ENCODE measurements around the gene C2CD3. TPM values are rescaled to one million over a fixed set of nuclear protein-coding genes. Genes with fewer than 3 reads are reported as not detected.

Gene C2CD3
- total and polyA plus RNA-seq, 2 of the 4 experiments (the other 2 are of a cell fraction): 11.1 to 19.2 TPM

DNA sequence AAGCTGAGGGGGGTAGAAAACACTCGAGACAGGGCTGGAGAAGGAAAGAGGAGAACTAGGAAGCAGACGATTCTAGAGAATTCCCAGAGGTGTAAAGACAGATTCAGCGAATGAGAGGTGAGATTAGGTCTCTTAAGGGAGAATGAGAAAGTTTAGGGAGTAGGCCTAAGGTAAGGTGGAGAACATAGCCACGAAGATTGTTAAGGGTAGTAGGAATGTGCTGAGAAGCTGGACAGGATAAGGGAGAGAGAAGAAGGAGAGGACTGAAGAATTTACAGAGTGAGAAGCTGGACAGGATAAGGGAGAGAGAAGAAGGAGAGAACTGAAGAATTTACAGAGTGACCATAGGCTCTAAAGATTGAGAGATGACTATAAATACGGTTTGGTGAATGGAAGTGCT is 1.2 kb upstream of the C2CD3 start:
- DNase-seq (no peak), ATAC-seq (ENCODE audit: low read depth) (no peak)
- dilution Hi-C loops (cut with HindIII; ENCODE audit: low sequenced_read_pairs, unreplicated experiment) (no loop called here), intact Hi-C loops (cut with micrococcal nuclease) (loop anchor here (1.0 to 5.0 kb wide), 2 partner anchors 35 to 208 kb away; no protein-coding TSS in a partner anchor), in situ Hi-C loops (cut with MboI; ENCODE audit: low sequenced_read_pairs) (no loop called here)
- CTCF ChIA-PET: no interaction called here
- H4K5ac ChIP-seq (ENCODE audit: low read depth, low read length): peak overlapping the region; percentile 21; the same call in 1 of the 2 replicates
- peak overlapping the region; percentile 87; the same call in 1 of the 2 replicates for H3K27ac ChIP-seq (ENCODE audit: insufficient read depth, low read length)
- H3K27me3 ChIP-seq (ENCODE audit: control insufficient read depth, insufficient read depth, low read length): no peaks in the 10 kb centered on the region
- peak overlapping the region; percentile 76; the same call in 1 of the 2 replicates for H3K4ac ChIP-seq (ENCODE audit: low read depth, low read length)
- H3K4me2 ChIP-seq (ENCODE audit: low read depth, low read length): peak overlapping the region; percentile 99
- peak overlapping the region; percentile 84; the same call in 1 of the 2 replicates for H3K9ac ChIP-seq (ENCODE audit: low read depth, low read length)
- TF ChIP-seq MXI1 (IDR thresholded peaks at IDR 0.05; ENCODE audit: borderline replicate concordance, low read depth, low read length) (no peak), FOS (IDR thresholded peaks at IDR 0.05; ENCODE audit: low read depth, low read length) (no peak), CEBPB (IDR thresholded peaks at IDR 0.05; ENCODE audit: low read depth, low read length) (no peak), MAFK (IDR thresholded peaks at IDR 0.05; ENCODE audit: low read depth, low read length) (no peak), RCOR1 (IDR thresholded peaks at IDR 0.05; ENCODE audit: insufficient replicate concordance, low read length) (no peak), CTCF (conservative IDR thresholded peaks at IDR 0.05; ENCODE audit: low read depth, low read length) (no peak), RFX5 (IDR thresholded peaks at IDR 0.05; ENCODE audit: low read depth, low read length) (no peak), MAZ (IDR thresholded peaks at IDR 0.05; ENCODE audit: borderline replicate concordance, low read depth, low read length) (no peak), CHD1 (IDR thresholded peaks at IDR 0.05; ENCODE audit: low read depth, low read length) (no peak), NFE2L2 (IDR thresholded peaks at IDR 0.05; ENCODE audit: low read depth, low read length) (no peak)
- peak overlapping the region; percentile 13; the same call in 1 of the 2 replicates for H2AK5ac ChIP-seq (ENCODE audit: low read depth, low read length)
- H3K18ac ChIP-seq (ENCODE audit: low read depth, low read length): peak overlapping the region; percentile 76; the same call in 1 of the 2 replicates
- peak overlapping the region; percentile 74 for H3K14ac ChIP-seq (replicated peaks; ENCODE audit: low read depth, low read length)
- peak overlapping the region; percentile 24 to 71; a peak in 3 of 4 replicates for H4K8ac ChIP-seq (ENCODE audit: low read depth in 2 of 2, low read length in 2 of 2)
- peaks cover 5% of the 10 kb centered on the region; the same call in 1 of the 2 replicates for H3K9me1 ChIP-seq (ENCODE audit: insufficient read depth, low read length)
- POLR2A ChIA-PET (ENCODE audit: unreplicated experiment): no interaction called here
- H2BK20ac ChIP-seq (ENCODE audit: low read depth, low read length): no peak overlapping the region
- no peak overlapping the region for H2AFZ ChIP-seq (replicated peaks; ENCODE audit: low read length, poor library complexity)
- H3K36me3 ChIP-seq (ENCODE audit: control insufficient read depth, insufficient read depth, low read length): peaks cover 4% of the 10 kb centered on the region; the same call in 1 of the 2 replicates
- peak overlapping the region; percentile 71; the same call in 1 of the 2 replicates for H3K56ac ChIP-seq (ENCODE audit: extremely low read depth, insufficient read depth, low read length)
- H3K23ac ChIP-seq (ENCODE audit: low read depth, low read length): peak overlapping the region; percentile 77; the same call in 1 of the 2 replicates
- peak overlapping the region; percentile 84 for H2BK5ac ChIP-seq (ENCODE audit: low read depth, low read length, poor library complexity, severe bottlenecking)
- H3K4me3 ChIP-seq (ENCODE audit: insufficient read depth, low read depth, low read length): peak overlapping the region; percentile 70
- no peaks in the 10 kb centered on the region for H3K9me3 ChIP-seq (ENCODE audit: control insufficient read depth, insufficient read depth, low read length)
- H2BK120ac ChIP-seq (ENCODE audit: low read depth, low read length): no peak overlapping the region
- H2AK9ac ChIP-seq (replicated peaks; ENCODE audit: low read depth, low read length, poor library complexity): no peak overlapping the region
- peaks cover 7% of the 10 kb centered on the region for H3K4me1 ChIP-seq (ENCODE audit: control insufficient read depth, insufficient read depth, low read length)
- no peak overlapping the region for H4K91ac ChIP-seq (ENCODE audit: insufficient read depth, low read depth, low read length)
- no TSS peak for BruUV-seq (replicated peaks)
- H2BK15ac ChIP-seq (ENCODE audit: low read depth, low read length): 0 out of 3 replicates have a peak overlapping the region, but pooled peaks have one; percentile 16
- WGBS, 2 experiments (ENCODE audit: extremely low coverage in 2 of 2, insufficient read length in 1 of 2): 29% methylated on average over 5 of the region's 5 CpGs; no CpG with 5 or more reads in 1 of the 2 experiments
- H4K20me1 ChIP-seq (ENCODE audit: insufficient read depth, low read length): peaks cover under 1% of the 10 kb centered on the region
- H3K79me1 ChIP-seq (ENCODE audit: low read depth in 1 of 2, low read length in 2 of 2): peaks cover 21 to 56% of the 10 kb centered on the region in 2 experiments
